Neuronal stem cell (in vitro differentiated cells): ENCODE measurements around the gene KIAA0753.

Experiments
- DNase-seq: peaks from one replicate; pipeline ENCODE4 v3.0.0-alpha.2; 2013; ENCODE audit warnings: low spot score
- H2AFZ ChIP-seq: one replicate; pipeline ENCODE4 v1.6.1; 2013; ENCODE audit warnings: mild to moderate bottlenecking, low read length, inconsistent platforms
- H2AK5ac ChIP-seq: 2 replicates; pipeline ENCODE4 v1.6.1; 2013; ENCODE audit warnings: low read depth, mild to moderate bottlenecking, inconsistent platforms, low read length, moderate library complexity, mixed read lengths
- H2BK120ac ChIP-seq: 2 replicates; pipeline ENCODE4 v1.6.1; 2013; ENCODE audit warnings: low read depth, mild to moderate bottlenecking, inconsistent platforms, low read length, moderate library complexity, mixed read lengths
- H2BK12ac ChIP-seq: one replicate; pipeline ENCODE4 v1.6.1; 2013; ENCODE audit warnings: low read length, inconsistent platforms
- H2BK15ac ChIP-seq: 2 replicates; pipeline ENCODE4 v1.6.1; 2013; ENCODE audit warnings: mild to moderate bottlenecking, low read length, inconsistent platforms, mixed read lengths
- H2BK5ac ChIP-seq: one replicate; pipeline ENCODE4 v1.6.1; 2013; ENCODE audit warnings: inconsistent platforms, mild to moderate bottlenecking, low read length, moderate library complexity
- H3K14ac ChIP-seq: one replicate; pipeline ENCODE4 v1.6.1; 2013; ENCODE audit warnings: low read length, inconsistent platforms
- H3K18ac ChIP-seq: 2 replicates; pipeline ENCODE4 v1.6.1; 2013; ENCODE audit warnings: low read length, inconsistent platforms
- H3K23ac ChIP-seq: 2 replicates; pipeline ENCODE4 v1.6.1; 2013; ENCODE audit warnings: low read depth, mild to moderate bottlenecking, mixed read lengths, low read length, inconsistent platforms; ENCODE audit not compliant: poor library complexity
- H3K27ac ChIP-seq: replicated peaks from 3 replicates; pipeline ENCODE4 v1.5.1; 2013; ENCODE audit warnings: low read length, inconsistent platforms
- H3K27me3 ChIP-seq, 3 experiments: 2 replicates each; pipeline ENCODE4 v1.6.1; 2013; ENCODE audit warnings: low read length in 3 of 3, mild to moderate bottlenecking in 2 of 3, inconsistent platforms in 1 of 3, low read depth in 1 of 3, mixed read lengths in 1 of 3, moderate library complexity in 1 of 3; ENCODE audit not compliant: control insufficient read depth in 3 of 3, insufficient read depth in 3 of 3
- H3K36me3 ChIP-seq, 2 donors: replicated peaks in 1 of 2; 2 replicates each; pipeline ENCODE4 v1.6.1; 2013; ENCODE audit warnings: low read length in 2 of 2; ENCODE audit not compliant: control insufficient read depth in 2 of 2, insufficient read depth in 2 of 2
- H3K4ac ChIP-seq: 2 replicates; pipeline ENCODE4 v1.6.1; 2013; ENCODE audit warnings: inconsistent platforms, mild to moderate bottlenecking, low read length, moderate library complexity
- H3K4me1 ChIP-seq, 2 donors: 1 replicate in 1 of 2; 2 replicates in 1 of 2; pipeline ENCODE4 v1.6.1; 2013; ENCODE audit warnings: low read length in 2 of 2, low read depth in 1 of 2; ENCODE audit not compliant: control insufficient read depth in 2 of 2, insufficient read depth in 1 of 2
- H3K4me2 ChIP-seq: one replicate; pipeline ENCODE4 v1.6.1; 2013; ENCODE audit warnings: mild to moderate bottlenecking, low read length, inconsistent platforms; ENCODE audit not compliant: insufficient read depth, poor library complexity, severe bottlenecking
- H3K4me3 ChIP-seq, 2 donors: 2 replicates each; pipeline ENCODE4 v1.5.1; 2013; ENCODE audit warnings: low read length in 2 of 2, mild to moderate bottlenecking in 2 of 2, inconsistent platforms in 1 of 2, moderate library complexity in 1 of 2
- H3K79me1 ChIP-seq: one replicate; pipeline ENCODE4 v1.6.1; 2013; ENCODE audit warnings: low read depth, mild to moderate bottlenecking, inconsistent platforms, low read length, moderate library complexity
- H3K9ac ChIP-seq: one replicate; pipeline ENCODE4 v1.6.1; 2013; ENCODE audit warnings: mild to moderate bottlenecking, low read depth, low read length, inconsistent platforms; ENCODE audit not compliant: poor library complexity
- H3K9me3 ChIP-seq, 2 donors: replicated peaks in 1 of 2; 2 replicates each; pipeline versions ENCODE3 to v1.6.1; 2013; ENCODE audit warnings: low read length in 2 of 2, mild to moderate bottlenecking in 2 of 2, inconsistent platforms in 1 of 2, low read depth in 1 of 2, mixed read lengths in 1 of 2, moderate library complexity in 1 of 2; ENCODE audit not compliant: control insufficient read depth in 2 of 2, insufficient read depth in 1 of 2
- H4K8ac ChIP-seq: one replicate; pipeline ENCODE4 v1.6.1; 2013; ENCODE audit warnings: low read depth, mild to moderate bottlenecking, inconsistent platforms, low read length, moderate library complexity
- H4K91ac ChIP-seq: one replicate; pipeline ENCODE4 v1.6.1; 2013; ENCODE audit warnings: low read length, low read depth, mild to moderate bottlenecking, inconsistent platforms; ENCODE audit not compliant: poor library complexity
- WGBS, 2 donors: extraction: QIAGEN DNeasy Blood & Tissue Kit; methylation state at CpG; one replicate each; pipeline ENCODE4 v1.1.7; 2013; ENCODE audit warnings: missing lambda C conversion rate in 2 of 2, mixed read lengths in 1 of 2; ENCODE audit not compliant: insufficient read length in 2 of 2, insufficient replicate concordance in 1 of 2; ENCODE audit errors: extremely low coverage in 2 of 2; 5-methylcytosine and 5-hydroxymethylcytosine counted together

KIAA0753 gene

DNA sequence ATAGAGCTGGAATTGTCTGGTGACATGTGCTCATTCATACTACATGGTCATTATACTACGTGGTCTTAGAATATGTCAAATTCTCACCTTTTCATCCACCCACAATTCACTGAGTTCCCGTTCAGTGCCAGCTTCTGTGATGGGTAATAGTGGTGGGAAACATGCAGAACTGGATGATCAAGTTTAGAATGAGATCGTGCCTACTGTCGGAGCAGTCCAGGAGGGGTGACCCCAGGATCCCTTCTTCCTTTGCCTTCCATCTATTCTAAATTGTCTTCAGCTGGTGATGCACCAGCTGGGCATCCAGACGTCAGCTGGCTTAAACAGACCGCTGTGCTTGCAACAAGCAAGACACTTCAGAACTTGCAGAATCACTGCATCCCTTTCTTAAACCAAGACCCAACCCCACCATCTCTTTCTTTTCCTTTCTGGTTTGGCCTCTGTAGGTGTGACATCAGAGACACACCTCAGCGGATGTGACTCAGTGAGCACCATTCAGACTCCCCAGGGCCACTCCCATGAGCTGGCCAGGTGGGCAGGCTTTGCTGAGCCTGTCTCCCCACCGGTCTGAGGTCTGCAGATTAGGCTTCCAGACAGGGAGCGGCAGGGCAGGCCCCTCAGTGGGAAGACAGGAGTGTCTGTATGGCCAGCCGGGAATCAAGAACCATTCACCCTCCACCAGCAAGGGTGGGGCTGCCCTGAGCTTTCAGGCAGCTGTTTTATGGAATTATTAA is 29.1 kb upstream of the KIAA0753 start:
- WGBS, 2 donors, result no CpG with 5 or more reads among the region's 10 CpGs
- H4K91ac ChIP-seq, result no peak overlapping the region
- no peak overlapping the region for H4K8ac ChIP-seq
- no peak overlapping the region for H3K14ac ChIP-seq
- H2BK120ac ChIP-seq, result no peak overlapping the region
- H2BK5ac ChIP-seq, result no peak overlapping the region
- no peak overlapping the region for H2BK15ac ChIP-seq
- no peak overlapping the region for H2AK5ac ChIP-seq
- H3K27ac ChIP-seq, result no peak overlapping the region
- peak overlapping the region; percentile 54 for H3K9ac ChIP-seq
- no peak overlapping the region for H3K18ac ChIP-seq
- peaks cover 0 to 22% (median 0%) of the 10 kb centered on the region in 3 experiments for H3K27me3 ChIP-seq
- no peaks in the 10 kb centered on the region for H3K79me1 ChIP-seq
- peak overlapping the region; percentile 91 for H2BK12ac ChIP-seq
- no peak overlapping the region for H2AFZ ChIP-seq
- H3K36me3 ChIP-seq, result no peaks in the 10 kb centered on the region
- no peak for DNase-seq
- peaks cover 0 to 2% of the 10 kb centered on the region in 2 donors for H3K9me3 ChIP-seq
- no peak overlapping the region for H3K23ac ChIP-seq
- H3K4me3 ChIP-seq, result no peak overlapping the region
- H3K4me2 ChIP-seq, result no peak overlapping the region
- H3K4me1 ChIP-seq, result peaks cover 0 to 2% of the 10 kb centered on the region in 2 donors
- no peak overlapping the region for H3K4ac ChIP-seq

DNA sequence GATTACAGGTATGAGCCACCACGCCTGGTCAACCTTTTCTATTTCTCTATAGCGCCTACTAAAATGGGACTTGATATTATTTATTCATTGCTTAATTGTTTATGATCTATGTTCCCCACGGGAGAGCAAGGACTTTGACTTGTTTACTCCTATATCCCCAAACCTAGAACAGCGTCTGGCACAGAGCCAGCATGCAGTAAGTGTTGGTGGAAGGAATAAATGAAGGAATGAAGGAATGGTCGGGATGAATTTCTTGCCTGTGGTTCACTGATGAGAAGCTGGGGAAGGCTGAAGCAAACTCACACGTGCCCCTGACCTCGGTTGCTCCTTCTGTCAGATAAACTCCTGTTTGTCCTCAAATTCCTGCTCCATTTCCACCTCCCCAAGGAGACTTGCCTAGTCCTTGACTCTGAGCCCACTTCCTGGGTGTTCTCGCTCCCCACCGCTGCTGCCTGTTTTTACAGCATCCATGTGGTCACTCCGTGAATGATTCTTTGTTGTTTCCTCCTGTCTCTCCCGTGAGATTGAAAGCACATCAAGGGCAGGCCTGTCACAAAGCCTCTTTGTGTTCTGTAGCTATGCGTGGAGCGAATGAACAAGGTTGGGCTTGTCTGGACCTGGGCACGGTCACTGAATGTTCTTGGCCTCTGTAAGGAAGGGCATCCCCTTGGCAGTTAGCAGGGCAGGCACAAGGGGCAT is 28.4 kb upstream of the KIAA0753 start:
- H3K9me3 ChIP-seq, result peaks cover 0 to 2% of the 10 kb centered on the region in 2 donors
- H3K27me3 ChIP-seq, result peaks cover 0 to 21% (median 0%) of the 10 kb centered on the region in 3 experiments
- H3K23ac ChIP-seq, result no peak overlapping the region

DNA sequence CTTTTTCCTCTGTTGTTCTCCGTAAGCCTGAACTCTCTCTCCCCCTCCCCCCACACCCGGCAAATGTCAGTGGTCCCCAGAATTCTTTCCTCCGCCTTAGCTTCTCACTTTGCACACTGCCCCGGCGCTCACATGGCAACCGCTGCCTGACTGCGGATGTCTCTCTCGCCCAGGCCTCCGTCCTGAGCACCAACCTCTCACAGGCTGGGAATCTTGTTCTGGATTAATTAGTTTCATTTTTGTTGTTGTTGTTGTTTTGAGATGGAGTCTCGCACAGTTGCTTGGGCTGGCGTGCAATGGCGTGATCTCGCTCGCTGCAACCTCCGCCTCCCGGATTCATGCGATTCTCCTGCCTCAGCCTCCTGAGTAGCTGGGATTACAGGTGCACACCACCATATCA is 27.7 kb upstream of the KIAA0753 start:
- H3K18ac ChIP-seq, result no peak overlapping the region
- no CpG with 5 or more reads among the region's 17 CpGs for WGBS, 2 donors
- H2BK120ac ChIP-seq, result no peak overlapping the region
- H3K4me2 ChIP-seq, result no peak overlapping the region
- peaks cover 0 to 2% of the 10 kb centered on the region in 2 donors for H3K9me3 ChIP-seq
- H3K36me3 ChIP-seq, result no peaks in the 10 kb centered on the region
- no peak overlapping the region for H2BK5ac ChIP-seq
- H4K91ac ChIP-seq, result no peak overlapping the region
- peaks cover 0 to 23% (median 0%) of the 10 kb centered on the region in 3 experiments for H3K27me3 ChIP-seq
- no peak for DNase-seq
- H2AK5ac ChIP-seq, result no peak overlapping the region
- H3K14ac ChIP-seq, result no peak overlapping the region
- H2BK15ac ChIP-seq, result no peak overlapping the region
- H3K9ac ChIP-seq, result no peak overlapping the region
- H3K4ac ChIP-seq, result no peak overlapping the region
- H2BK12ac ChIP-seq, result no peak overlapping the region
- no peak overlapping the region for H4K8ac ChIP-seq
- H3K23ac ChIP-seq, result no peak overlapping the region
- H3K79me1 ChIP-seq, result no peaks in the 10 kb centered on the region
- no peak overlapping the region for H3K27ac ChIP-seq
- no peak overlapping the region for H3K4me3 ChIP-seq
- H3K4me1 ChIP-seq, result peaks cover 0 to 2% of the 10 kb centered on the region in 2 donors
- no peak overlapping the region for H2AFZ ChIP-seq

More for the DNA sequence above, 28.4 kb upstream of the KIAA0753 start:
- no peak for DNase-seq
- Histone ChIP-seq H4K91ac (no peak overlapping the region), H3K4ac (no peak overlapping the region), H3K36me3 (no peaks in the 10 kb centered on the region), H2BK5ac (no peak overlapping the region), H3K18ac (no peak overlapping the region), H4K8ac (no peak overlapping the region), H2AFZ (no peak overlapping the region), H3K4me2 (no peak overlapping the region), H3K9ac (no peak overlapping the region), H2AK5ac (peak overlapping the region; percentile 66), H2BK12ac (no peak overlapping the region), H3K27ac (no peak overlapping the region), H3K4me1 (peaks cover 0 to 2% of the 10 kb centered on the region in 2 donors), H2BK15ac (no peak overlapping the region), H2BK120ac (no peak overlapping the region), H3K14ac (no peak overlapping the region), H3K79me1 (no peaks in the 10 kb centered on the region), H3K4me3 (no peak overlapping the region)
- WGBS, 2 donors, result no CpG with 5 or more reads among the region's 14 CpGs

GRCh38 chr17:6667516-6667915 is 27.0 kb upstream of the KIAA0753 start:
- no peak overlapping the region for H4K91ac ChIP-seq
- H4K8ac ChIP-seq, result no peak overlapping the region
- no peak overlapping the region for H3K14ac ChIP-seq
- no peak overlapping the region for H3K27ac ChIP-seq
- H3K79me1 ChIP-seq, result no peaks in the 10 kb centered on the region
- H2AK5ac ChIP-seq, result no peak overlapping the region
- H3K9me3 ChIP-seq, result peaks cover 0 to 2% of the 10 kb centered on the region in 2 donors
- H3K27me3 ChIP-seq, result peaks cover 0 to 28% (median 0%) of the 10 kb centered on the region in 3 experiments
- peaks cover 0 to 2% of the 10 kb centered on the region in 2 donors for H3K4me1 ChIP-seq
- H3K4ac ChIP-seq, result no peak overlapping the region
- no peaks in the 10 kb centered on the region for H3K36me3 ChIP-seq
- no peak overlapping the region for H2BK15ac ChIP-seq
- H3K4me2 ChIP-seq, result no peak overlapping the region
- DNase-seq, result no peak
- no peak overlapping the region for H3K23ac ChIP-seq
- no CpG with 5 or more reads among the region's 6 CpGs for WGBS, 2 donors
- H3K9ac ChIP-seq, result no peak overlapping the region
- no peak overlapping the region for H2AFZ ChIP-seq
- no peak overlapping the region for H2BK120ac ChIP-seq
- H3K4me3 ChIP-seq, result no peak overlapping the region
- H2BK12ac ChIP-seq, result no peak overlapping the region
- H3K18ac ChIP-seq, result no peak overlapping the region
- H2BK5ac ChIP-seq, result no peak overlapping the region
